HCT116 (cell line): Measurements from ENCODE around the gene DNAH9. TPM values are rescaled to one million over a fixed set of nuclear protein-coding genes. Genes with fewer than 3 reads are reported as not detected.

Experiments
- ATAC-seq: fragments of 200-7000 bp; cut with Tn5 transposase; 2 replicates; pipeline ENCODE4 v1.9.1; 2020; ENCODE audit warnings: mild to moderate bottlenecking, moderate library complexity
- BruUV-seq: library from RNA; stranded (reverse); fragments of 400-500 nt; replicated peaks from 2 replicates; lab custom pipeline; 2021; lab: Mats Ljungman, UMichigan
- CTCF ChIA-PET: fragments of 300-600 bp; sonication (Branson Sonifier 250); formaldehyde crosslinking; loops from one replicate; lab custom pipeline; 2021; ENCODE audit warnings: antibody characterized with exemption; lab: Charles Lee
- POLR2A ChIA-PET: fragments of 300-600, 350-600 bp; sonication (Branson Sonifier 250); formaldehyde crosslinking; loops from one replicate; lab custom pipeline; 2021; ENCODE audit warnings: antibody characterized with exemption; lab: Charles Lee
- RAD21 ChIA-PET, 2 experiments: fragments of 300-600 bp; sonication (Branson Sonifier 250); formaldehyde crosslinking; loops; one replicate each; lab custom pipeline; 2023; ENCODE audit warnings: low total read pairs in 2 of 2; ENCODE audit not compliant: uncharacterized antibody in 2 of 2, unreplicated experiment in 2 of 2, low non-redundant PET in 1 of 2; lab: Charles Lee
- DNase-seq: peaks from one replicate; pipeline ENCODE4 v3.0.0-alpha.2; 2010; ENCODE audit warnings: low read depth, low spot score
- H2AFZ ChIP-seq: fragments of 200-600 bp; shearing (Covaris generic), sonication (generic); 2 replicates; pipeline ENCODE4 v1.6.1; 2017; ENCODE audit warnings: low read depth, mixed run types, mixed read lengths, antibody characterized with exemption, low read length; ENCODE audit not compliant: poor library complexity, severe bottlenecking
- H3K27ac ChIP-seq: 2 replicates; pipeline ENCODE4 v1.5.1; 2012; ENCODE audit warnings: low read depth, low read length
- H3K27me3 ChIP-seq: fragments of 200-600 bp; sonication (generic); 2 replicates; pipeline ENCODE4 v1.6.1; 2016; ENCODE audit warnings: mixed run types, low read length, mixed read lengths; ENCODE audit not compliant: insufficient read depth
- H3K36me3 ChIP-seq, 2 experiments: fragments of 200-500 bp in 1 of 2; fragments of 200-600 bp in 1 of 2; sonication (Bioruptor generic) in 1 of 2; sonication (generic) in 1 of 2; 2 replicates each; pipeline versions ENCODE4 v1.5.1 to v1.6.1; 2014 to 2016; ENCODE audit warnings: low read length in 2 of 2, inconsistent platforms in 1 of 2, mixed read lengths in 1 of 2, mixed run types in 1 of 2; ENCODE audit not compliant: insufficient read depth in 2 of 2, control insufficient read depth in 1 of 2
- H3K4me1 ChIP-seq, 2 experiments: fragments of 200-600 bp in 1 of 2; sonication (generic) in 1 of 2; 2 replicates each; pipeline versions ENCODE4 v1.5.1 to v1.6.1; 2012 to 2017; ENCODE audit warnings: low read length in 2 of 2, inconsistent platforms in 1 of 2, mild to moderate bottlenecking in 1 of 2, mixed read lengths in 1 of 2, mixed run types in 1 of 2, moderate library complexity in 1 of 2; ENCODE audit not compliant: insufficient read depth in 2 of 2, control insufficient read depth in 1 of 2
- H3K4me2 ChIP-seq: fragments of 200-600 bp; sonication (generic); 2 replicates; pipeline ENCODE4 v1.6.1; 2017; ENCODE audit warnings: mixed run types, low read length, mixed read lengths
- H3K4me3 ChIP-seq, 2 experiments: fragments of 200-600 bp in 1 of 2; sonication (generic) in 1 of 2; replicated peaks in 1 of 2; 2 replicates each; pipeline ENCODE4 v1.5.1; 2011 to 2016; ENCODE audit warnings: low read length in 2 of 2, control low read depth in 1 of 2, low read depth in 1 of 2, mild to moderate bottlenecking in 1 of 2, mixed read lengths in 1 of 2, mixed run types in 1 of 2
- H3K79me2 ChIP-seq: fragments of 200-600 bp; sonication (generic); 2 replicates; pipeline ENCODE4 v1.6.1; 2017; ENCODE audit warnings: mild to moderate bottlenecking, mixed run types, low read length, moderate library complexity, mixed read lengths; ENCODE audit not compliant: insufficient read depth
- H3K9ac ChIP-seq: fragments of 200-600 bp; sonication (generic); 2 replicates; pipeline ENCODE4 v1.6.1; 2016; ENCODE audit warnings: low read length, mixed read lengths
- H3K9me2 ChIP-seq: fragments of 200-600 bp; sonication (generic), shearing (Covaris generic); 2 replicates; pipeline ENCODE4 v1.6.1; 2017; ENCODE audit warnings: mixed run types, mild to moderate bottlenecking, moderate library complexity; ENCODE audit not compliant: insufficient read depth
- H3K9me3 ChIP-seq, 2 experiments: fragments of 200-500 bp in 1 of 2; fragments of 200-600 bp in 1 of 2; sonication (Bioruptor generic) in 1 of 2; sonication (generic) in 1 of 2; 2 replicates each; pipeline ENCODE4 v1.6.1; 2014 to 2017; ENCODE audit warnings: low read length in 2 of 2, mixed read lengths in 2 of 2, inconsistent platforms in 1 of 2, low read depth in 1 of 2, mild to moderate bottlenecking in 1 of 2, mixed run types in 1 of 2, moderate library complexity in 1 of 2; ENCODE audit not compliant: control insufficient read depth in 1 of 2, insufficient read depth in 1 of 2
- H4K20me1 ChIP-seq: fragments of 200-600 bp; sonication (generic), shearing (Covaris generic); 2 replicates; pipeline ENCODE4 v1.6.1; 2017; ENCODE audit warnings: mixed run types, mild to moderate bottlenecking, moderate library complexity; ENCODE audit not compliant: insufficient read depth
- CBX3 ChIP-seq: IDR thresholded peaks from 2 replicates; pipeline ENCODE4 v1.6.1; 2012; ENCODE audit warnings: low read depth
- CEBPB ChIP-seq: IDR thresholded peaks from 2 replicates; pipeline ENCODE4 v1.6.1; 2012; ENCODE audit warnings: low read depth
- CTCF ChIP-seq, 3 experiments: fragments of 200-600 bp in 1 of 3; sonication (generic) in 1 of 3; IDR thresholded peaks in 2 of 3; conservative IDR thresholded peaks in 1 of 3; 2 replicates each; pipeline ENCODE4 v1.5.1; 2012 to 2017; ENCODE audit warnings: low read depth in 2 of 3, low read length in 2 of 3, antibody characterized with exemption in 1 of 3, borderline replicate concordance in 1 of 3, control low read depth in 1 of 3, mild to moderate bottlenecking in 1 of 3, mixed read lengths in 1 of 3, mixed run types in 1 of 3, moderate library complexity in 1 of 3; ENCODE audit not compliant: insufficient read depth in 1 of 3
- EGR1 ChIP-seq: IDR thresholded peaks from 2 replicates; pipeline ENCODE4 v1.6.1; 2012; ENCODE audit warnings: low read depth
- ELF1 ChIP-seq: IDR thresholded peaks from 2 replicates; pipeline ENCODE4 v1.6.1; 2012; ENCODE audit warnings: low read depth, borderline replicate concordance
- EZH2phosphoT487 ChIP-seq: fragments of 200-600 bp; IDR thresholded peaks from 2 replicates; pipeline ENCODE4 v1.6.1; 2018; ENCODE audit warnings: antibody characterized with exemption, borderline replicate concordance
- MAX ChIP-seq: IDR thresholded peaks from 2 replicates; pipeline ENCODE4 v1.6.1; 2012
- POLR2AphosphoS5 ChIP-seq: IDR thresholded peaks from 2 replicates; pipeline ENCODE4 v1.6.1; 2011; ENCODE audit warnings: mild to moderate bottlenecking, low read depth, low read length, moderate library complexity
- SIN3A ChIP-seq: IDR thresholded peaks from 2 replicates; pipeline ENCODE4 v1.6.1; 2012; ENCODE audit warnings: low read depth
- TCF7L2 ChIP-seq: IDR thresholded peaks from 2 replicates; pipeline ENCODE4 v1.7.0; 2011; ENCODE audit warnings: borderline replicate concordance, inconsistent platforms; ENCODE audit not compliant: insufficient read depth, insufficient read length; ENCODE audit errors: extremely low read depth
- YY1 ChIP-seq: IDR thresholded peaks from 2 replicates; pipeline ENCODE4 v1.6.1; 2011; ENCODE audit warnings: low read length, low read depth, moderate library complexity, mild to moderate bottlenecking; ENCODE audit not compliant: insufficient replicate concordance; ENCODE audit errors: extremely low read depth
- ZFX ChIP-seq: fragments of 450-650 bp; IDR thresholded peaks from 2 replicates; pipeline ENCODE4 v1.6.1; 2017
- ZNF274 ChIP-seq: fragments of 200-500 bp; sonication (Bioruptor generic); IDR thresholded peaks from 2 replicates; pipeline ENCODE4 v1.6.1; 2014; ENCODE audit warnings: mild to moderate bottlenecking, low read depth, low read length, inconsistent platforms
- intact Hi-C: fragments of 100-400 bp; cut with micrococcal nuclease; formaldehyde crosslinking; loops from 2 replicates; pipeline ENCODE4 v1.10.0; 2022
- total RNA-seq: library from RNA; stranded (reverse); gene quantifications from one replicate; pipeline ENCODE4 v1.2.1, GENCODE V29; 2021; ENCODE audit not compliant: unreplicated experiment

DNAH9 gene
- total RNA-seq, 1 experiment from 2014 or later: not detected

- CTCF ChIA-PET: no interaction called here
- Histone ChIP-seq H3K4me2 (no peak overlapping the region), H3K9me2 (no peaks in the 10 kb centered on the region), H3K79me2 (no peaks in the 10 kb centered on the region), H3K4me1 (no peaks in the 10 kb centered on the region), H3K9ac (no peak overlapping the region), H2AFZ (no peak overlapping the region), H3K27ac (no peak overlapping the region), H3K4me3 (no peak overlapping the region), H3K9me3 (no peaks in the 10 kb centered on the region), H3K36me3 (no peaks in the 10 kb centered on the region), H3K27me3 (peaks cover 19% of the 10 kb centered on the region; the same call in 1 of the 2 replicates), H4K20me1 (no peaks in the 10 kb centered on the region)
- RAD21 ChIA-PET: no interaction called here
- TF ChIP-seq CBX3 (no peak), CEBPB (no peak), POLR2AphosphoS5 (no peak), ZFX (no peak), EZH2phosphoT487 (no peak), ZNF274 (no peak), MAX (no peak), SIN3A (no peak), YY1 (no peak), TCF7L2 (no peak), ELF1 (no peak), EGR1 (no peak), CTCF (IDR thresholded peaks at IDR 0.05 in 2 of 3, conservative IDR thresholded peaks at IDR 0.05 in 1 of 3; ENCODE audit: borderline replicate concordance in 1 of 3, insufficient read depth in 1 of 3, low read depth in 2 of 3, low read length in 2 of 3) (no peak)
- POLR2A ChIA-PET: no interaction called here
- no TSS peak for BruUV-seq
- intact Hi-C loops: no loop called here
- ATAC-seq (no peak), DNase-seq (no peak)
Measured at GRCh38 chr17:11813871-11814270, 215.6 kb downstream of the DNAH9 start.
